GM19025 (cell line): ENCODE measurements around the gene MTERF4.

ENCODE experiments used
- ATAC-seq: cut with Tn5 transposase; IDR thresholded peaks from one replicate; pipeline ENCODE4 v1.9.1; 2021; ENCODE audit warnings: mild to moderate bottlenecking, low read depth, moderate library complexity; ENCODE audit not compliant: unreplicated experiment

The MTERF4 gene

GRCh38 chr2:241102239-241102803 lies at the start of gene MTERF4:
Gene MTERF4, minus strand, starts transcription at chr2:241102287. Its CDS starts 14 bp downstream, at chr2:241102273.
- ATAC-seq: peak; percentile 81

- ATAC-seq: no peak
Measured at GRCh38 chr2:241150660-241151530, 48.8 kb upstream of the MTERF4 start.

- peak; percentile 70 for ATAC-seq
Measured at GRCh38 chr2:241149925-241150659, 48.0 kb upstream of the MTERF4 start, which contains the start of gene PPP1R7. Gene PPP1R7, plus strand, starts transcription at chr2:241150467. Its CDS starts 29 bp downstream, at chr2:241150496.

- peak; percentile 3 for ATAC-seq
Measured at GRCh38 chr2:241149675-241149924, 47.5 kb upstream of the MTERF4 start.

- peak; percentile 59 for ATAC-seq
Measured at GRCh38 chr2:241148891-241149674, 47.0 kb upstream of the MTERF4 start, which contains the start of gene PASK. Gene PASK, minus strand, starts transcription at chr2:241149472. Its CDS starts 6,440 bp downstream, at chr2:241143032.

GRCh38 chr2:241148239-241148638 lies 46.2 kb upstream of the MTERF4 start:
- ATAC-seq: no peak

GRCh38 chr2:241147336-241147735 lies 45.2 kb upstream of the MTERF4 start:
- ATAC-seq: no peak

GRCh38 chr2:241146286-241146685 lies 44.2 kb upstream of the MTERF4 start:
- no peak for ATAC-seq

- ATAC-seq: no peak
Measured at GRCh38 chr2:241142593-241142992, 40.5 kb upstream of the MTERF4 start.

GRCh38 chr2:241142063-241142462 lies 40.0 kb upstream of the MTERF4 start:
- no peak for ATAC-seq

GRCh38 chr2:241141214-241141770 lies 39.2 kb upstream of the MTERF4 start:
- no peak for ATAC-seq

GRCh38 chr2:241140445-241140840 lies 38.4 kb upstream of the MTERF4 start:
- no peak for ATAC-seq

GRCh38 chr2:241139531-241140444 lies 37.7 kb upstream of the MTERF4 start:
- no peak for ATAC-seq

GRCh38 chr2:241138471-241138870 lies 36.4 kb upstream of the MTERF4 start:
- no peak for ATAC-seq

- ATAC-seq: no peak
Measured at GRCh38 chr2:241137276-241138190, 35.4 kb upstream of the MTERF4 start.

GRCh38 chr2:241136661-241137260 lies 34.7 kb upstream of the MTERF4 start:
- ATAC-seq: no peak

- ATAC-seq: no peak
Measured at GRCh38 chr2:241136191-241136590, 34.1 kb upstream of the MTERF4 start.

- ATAC-seq: no peak
Measured at GRCh38 chr2:241135737-241136136, 33.6 kb upstream of the MTERF4 start.
